GM12891 (cell line): ENCODE data around the gene REC8.

Source experiments
- POLR2A ChIP-seq: IDR thresholded peaks from 2 replicates; pipeline ENCODE4 v1.6.1; 2011; ENCODE audit warnings: low read depth, low read length, control low read depth
- POLR2AphosphoS5 ChIP-seq: IDR thresholded peaks from 2 replicates; pipeline ENCODE4 v1.6.1; 2011; ENCODE audit warnings: low read depth, low read length, control low read depth
- SPI1 ChIP-seq: IDR thresholded peaks from 2 replicates; pipeline ENCODE4 v1.6.1; 2011; ENCODE audit warnings: low read depth, low read length, control low read depth

- no peak for TF ChIP-seq POLR2A
- TF ChIP-seq POLR2AphosphoS5, result peak; percentile 28; the same call in 1 of the 2 replicates
- TF ChIP-seq SPI1, result no peak
These were observed 13.1 kb downstream of the REC8 start for GRCh38 chr14:24185026-24185425.
